IMR-90 (cell line): ENCODE measurements around the gene SMIM24. TPM values are rescaled to one million over a fixed set of nuclear protein-coding genes. Genes with fewer than 3 reads are reported as not detected.

Experiments used
- ATAC-seq: fragments of 200-7000 bp; cut with Tn5 transposase; 2 replicates; pipeline ENCODE4 v1.9.1; 2020; ENCODE audit warnings: low read depth, mild to moderate bottlenecking, moderate library complexity
- BruUV-seq: library from RNA; stranded (reverse); fragments of 400-500 nt; replicated peaks from 2 replicates; lab custom pipeline; 2021; lab: Mats Ljungman, UMichigan
- CTCF ChIA-PET: fragments of 300-600 bp; formaldehyde crosslinking; extraction: SDS; loops from one replicate; lab custom pipeline; 2021; ENCODE audit warnings: antibody characterized with exemption; lab: Yijun Ruan, JAX
- POLR2A ChIA-PET: fragments of 300-600 bp; sonication (Branson Sonifier 250); formaldehyde crosslinking; loops from one replicate; lab custom pipeline; 2022; ENCODE audit warnings: antibody characterized with exemption; ENCODE audit not compliant: unreplicated experiment; lab: Charles Lee
- DNase-seq: peaks from one replicate; pipeline ENCODE4 v3.0.0; 2013
- H2AFZ ChIP-seq: replicated peaks from 2 replicates; pipeline ENCODE3; 2013; ENCODE audit warnings: low read length, mild to moderate bottlenecking; ENCODE audit not compliant: poor library complexity
- H2AK5ac ChIP-seq: 2 replicates; pipeline ENCODE4 v1.6.1; 2013; ENCODE audit warnings: low read depth, low read length, inconsistent platforms
- H2AK9ac ChIP-seq: replicated peaks from 2 replicates; pipeline ENCODE3; 2013; ENCODE audit warnings: mild to moderate bottlenecking, low read depth, low read length, moderate library complexity; ENCODE audit not compliant: poor library complexity
- H2BK120ac ChIP-seq: 2 replicates; pipeline ENCODE4 v1.6.1; 2013; ENCODE audit warnings: low read depth, low read length, inconsistent platforms
- H2BK15ac ChIP-seq: 3 replicates; pipeline ENCODE4 v1.6.1; 2013; ENCODE audit warnings: low read depth, low read length, inconsistent platforms
- H2BK20ac ChIP-seq: 2 replicates; pipeline ENCODE4 v1.6.1; 2013; ENCODE audit warnings: low read depth, mild to moderate bottlenecking, inconsistent platforms, low read length, moderate library complexity
- H2BK5ac ChIP-seq: 2 replicates; pipeline ENCODE4 v1.6.1; 2013; ENCODE audit warnings: mild to moderate bottlenecking, low read depth, low read length, inconsistent platforms; ENCODE audit not compliant: poor library complexity, severe bottlenecking
- H3K14ac ChIP-seq: replicated peaks from 2 replicates; pipeline ENCODE4 v1.6.1; 2013; ENCODE audit warnings: low read depth, low read length, inconsistent platforms
- H3K18ac ChIP-seq: 2 replicates; pipeline ENCODE4 v1.6.1; 2013; ENCODE audit warnings: low read depth, low read length, control low read depth
- H3K23ac ChIP-seq: 2 replicates; pipeline ENCODE4 v1.6.1; 2013; ENCODE audit warnings: low read depth, low read length, inconsistent platforms
- H3K27ac ChIP-seq: 2 replicates; pipeline ENCODE4 v1.5.1; 2013; ENCODE audit warnings: mild to moderate bottlenecking, control low read depth, low read length; ENCODE audit not compliant: insufficient read depth
- H3K27me3 ChIP-seq: 2 replicates; pipeline ENCODE4 v1.6.1; 2013; ENCODE audit warnings: low read length; ENCODE audit not compliant: control insufficient read depth, insufficient read depth
- H3K36me3 ChIP-seq: 2 replicates; pipeline ENCODE4 v1.6.1; 2013; ENCODE audit warnings: low read length, mixed read lengths; ENCODE audit not compliant: control insufficient read depth, insufficient read depth
- H3K4ac ChIP-seq: 2 replicates; pipeline ENCODE4 v1.6.1; 2013; ENCODE audit warnings: low read depth, low read length, inconsistent platforms
- H3K4me1 ChIP-seq: 2 replicates; pipeline ENCODE4 v1.6.1; 2013; ENCODE audit warnings: low read length, mixed read lengths; ENCODE audit not compliant: control insufficient read depth, insufficient read depth
- H3K4me2 ChIP-seq: 2 replicates; pipeline ENCODE4 v1.6.1; 2013; ENCODE audit warnings: low read depth, mild to moderate bottlenecking, control low read depth, low read length, moderate library complexity
- H3K4me3 ChIP-seq: 2 replicates; pipeline ENCODE4 v1.5.1; 2013; ENCODE audit warnings: low read depth, mild to moderate bottlenecking, control low read depth, low read length, moderate library complexity; ENCODE audit not compliant: insufficient read depth
- H3K56ac ChIP-seq: 2 replicates; pipeline ENCODE4 v1.6.1; 2013; ENCODE audit warnings: low read length, inconsistent platforms; ENCODE audit not compliant: insufficient read depth; ENCODE audit errors: extremely low read depth
- H3K79me1 ChIP-seq, 2 experiments: 2 replicates each; pipeline ENCODE4 v1.6.1; 2013; ENCODE audit warnings: low read length in 2 of 2, inconsistent platforms in 1 of 2, low read depth in 1 of 2
- H3K9ac ChIP-seq: 2 replicates; pipeline ENCODE4 v1.6.1; 2013; ENCODE audit warnings: low read depth, low read length, control low read depth
- H3K9me1 ChIP-seq: 2 replicates; pipeline ENCODE4 v1.6.1; 2013; ENCODE audit warnings: low read length, inconsistent platforms; ENCODE audit not compliant: insufficient read depth
- H3K9me3 ChIP-seq: 2 replicates; pipeline ENCODE4 v1.6.1; 2013; ENCODE audit warnings: low read length; ENCODE audit not compliant: control insufficient read depth, insufficient read depth
- H4K20me1 ChIP-seq: 2 replicates; pipeline ENCODE4 v1.6.1; 2013; ENCODE audit warnings: low read length, inconsistent platforms; ENCODE audit not compliant: insufficient read depth
- H4K5ac ChIP-seq: 2 replicates; pipeline ENCODE4 v1.6.1; 2013; ENCODE audit warnings: mild to moderate bottlenecking, low read depth, low read length, control low read depth
- H4K8ac ChIP-seq, 2 experiments: 2 replicates each; pipeline ENCODE4 v1.6.1; 2013; ENCODE audit warnings: low read depth in 2 of 2, low read length in 2 of 2, control low read depth in 1 of 2, inconsistent platforms in 1 of 2
- H4K91ac ChIP-seq: 2 replicates; pipeline ENCODE4 v1.6.1; 2013; ENCODE audit warnings: low read depth, low read length, inconsistent platforms; ENCODE audit not compliant: insufficient read depth
- CEBPB ChIP-seq: IDR thresholded peaks from 2 replicates; pipeline ENCODE4 v1.6.1; 2012; ENCODE audit warnings: low read depth, low read length, improper control_type of control experiment
- RCOR1 ChIP-seq: IDR thresholded peaks from 2 replicates; pipeline ENCODE4 v1.6.1; 2012; ENCODE audit warnings: mild to moderate bottlenecking, low read length, improper control_type of control experiment; ENCODE audit not compliant: insufficient replicate concordance
- WGBS, 2 experiments: methylation state at CpG; one replicate each; pipeline versions ENCODE4 v1.1.5 to v1.1.7; 2013; ENCODE audit warnings: missing lambda C conversion rate in 2 of 2; ENCODE audit not compliant: insufficient read length in 1 of 2; ENCODE audit errors: extremely low coverage in 2 of 2; 5-methylcytosine and 5-hydroxymethylcytosine counted together
- dilution Hi-C: fragments of 300-500 bp; cut with HindIII; formaldehyde crosslinking; loops from one replicate; pipeline ENCODE4 v1.14.3; 2018; ENCODE audit warnings: low sequenced_read_pairs; ENCODE audit not compliant: unreplicated experiment
- in situ Hi-C: fragments of 300-500 bp; cut with MboI; formaldehyde crosslinking; loops from 3 replicates; pipeline ENCODE4 v1.14.3; 2019; ENCODE audit warnings: low sequenced_read_pairs, inconsistent platforms, mixed read lengths
- intact Hi-C: fragments of 100-400 bp; cut with micrococcal nuclease; formaldehyde crosslinking; loops from 2 replicates; pipeline ENCODE4 v1.10.0; 2022
- polyA plus RNA-seq, 3 experiments: library from polyadenylated mRNA; depleted of rRNA; stranded (reverse); fragments of >200 nt; gene quantifications; 2 replicates each; pipeline ENCODE4 v1.2.3, GENCODE V29; 2012; ENCODE audit warnings: low replicate concordance in 1 of 3
- total RNA-seq: library from RNA; depleted of rRNA; stranded (reverse); fragments of >200 nt; gene quantifications from 2 replicates; pipeline ENCODE4 v1.2.3, GENCODE V29; 2012

The SMIM24 gene
- total and polyA plus RNA-seq, 2 of the 4 experiments (the other 2 are of a cell fraction): not detected

- dilution Hi-C loops: no loop called here
- Histone ChIP-seq H3K18ac (no peak overlapping the region), H3K9me3 (no peaks in the 10 kb centered on the region), H3K27ac (no peak overlapping the region), H2BK20ac (no peak overlapping the region), H2BK5ac (no peak overlapping the region), H3K79me1 (peaks cover 0 to 23% of the 10 kb centered on the region in 2 experiments; a peak in 3 of 4 replicates), H3K4me2 (no peak overlapping the region), H3K56ac (no peak overlapping the region), H2AFZ (no peak overlapping the region), H3K9me1 (no peaks in the 10 kb centered on the region), H4K8ac (no peak overlapping the region), H2AK9ac (no peak overlapping the region), H2BK15ac (no peak overlapping the region), H3K27me3 (peaks cover 4% of the 10 kb centered on the region; the same call in 1 of the 2 replicates), H3K14ac (no peak overlapping the region), H4K5ac (no peak overlapping the region), H3K9ac (no peak overlapping the region), H3K4ac (no peak overlapping the region), H4K91ac (no peak overlapping the region), H2AK5ac (no peak overlapping the region), H3K23ac (no peak overlapping the region), H2BK120ac (no peak overlapping the region), H3K4me1 (no peaks in the 10 kb centered on the region), H3K36me3 (peaks cover 8% of the 10 kb centered on the region), H3K4me3 (no peak overlapping the region), H4K20me1 (peaks cover 17% of the 10 kb centered on the region)
- in situ Hi-C loops: loop anchor here (5.0 kb wide), 1 partner anchor 143 kb away; no protein-coding TSS in a partner anchor
- ATAC-seq (no peak; the same call in 1 of the 2 replicates), DNase-seq (no peak)
- TF ChIP-seq RCOR1 (no peak), CEBPB (no peak)
- intact Hi-C loops: loop anchor here (5.0 kb wide), 1 partner anchor 163 kb away; no protein-coding TSS in a partner anchor
- POLR2A ChIA-PET: no interaction called here
- no TSS peak for BruUV-seq
- 74% methylated on average over 10 of the region's 14 CpGs; no CpG with 5 or more reads in 1 of the 2 experiments for WGBS, 2 experiments
- CTCF ChIA-PET: no interaction called here
Observed at GRCh38 chr19:3469638-3470499, 10.5 kb downstream of the SMIM24 start.
